Lung microvascular endothelial cell (primary cell): ENCODE measurements around the gene DOCK4. TPM values are rescaled to one million over a fixed set of nuclear protein-coding genes. Genes with fewer than 3 reads are reported as not detected.
A peak's percentile ranks its signal among the peaks of the same experiment; 100 is the strongest.

ENCODE experiments used
- DNase-seq, 2 donors: peaks; one replicate each; pipeline versions ENCODE4 v3.0.0 to v3.0.0-alpha.2; 2010; ENCODE audit warnings: low read depth in 2 of 2
- total RNA-seq: library from RNA; depleted of rRNA; stranded (reverse); fragments of >200 nt; gene quantifications from 2 replicates; pipeline ENCODE4 v1.2.1, GENCODE V29; 2014

The DOCK4 gene
- total RNA-seq, 1 donor from 2014 or later: 57.1 TPM

- peak; percentile 39 to 48 for DNase-seq
These were observed 126.5 kb downstream of the DOCK4 start for GRCh38 chr7:112079673-112080072.

GRCh38 chr7:112079122-112079521, 127.1 kb downstream of the DOCK4 start:
- DNase-seq: no peak

GRCh38 chr7:112076324-112076723, 129.9 kb downstream of the DOCK4 start:
- no peak for DNase-seq

- DNase-seq: no peak
These were observed 131.7 kb downstream of the DOCK4 start for GRCh38 chr7:112074464-112074863.

- no peak for DNase-seq
These were observed 132.7 kb downstream of the DOCK4 start for GRCh38 chr7:112073530-112073929.

- DNase-seq: no peak
These were observed 133.5 kb downstream of the DOCK4 start for GRCh38 chr7:112072541-112073245.

GRCh38 chr7:112071856-112072255, 134.3 kb downstream of the DOCK4 start:
- DNase-seq: peak; percentile 49 to 57

GRCh38 chr7:112070674-112071256, 135.4 kb downstream of the DOCK4 start:
- no peak for DNase-seq

GRCh38 chr7:112069879-112070321, 136.3 kb downstream of the DOCK4 start:
- peak; percentile 67 to 83 for DNase-seq

GRCh38 chr7:112068967-112069366, 137.2 kb downstream of the DOCK4 start:
- DNase-seq: no peak

- no peak for DNase-seq
These were observed 138.3 kb downstream of the DOCK4 start for GRCh38 chr7:112067632-112068540.

GRCh38 chr7:112067200-112067599, 139.0 kb downstream of the DOCK4 start:
- no peak for DNase-seq

GRCh38 chr7:112065758-112066157, 140.4 kb downstream of the DOCK4 start:
- no peak for DNase-seq

- DNase-seq: no peak
These were observed 141.4 kb downstream of the DOCK4 start for GRCh38 chr7:112064627-112065385.

GRCh38 chr7:112063974-112064373, 142.2 kb downstream of the DOCK4 start:
- no peak for DNase-seq

- no peak for DNase-seq
These were observed 145.1 kb downstream of the DOCK4 start for GRCh38 chr7:112061051-112061450.

GRCh38 chr7:112060625-112061024, 145.6 kb downstream of the DOCK4 start:
- peak in 1 of 2 donors; percentile 57 for DNase-seq

- DNase-seq: no peak
These were observed 146.5 kb downstream of the DOCK4 start for GRCh38 chr7:112059675-112060074.

- no peak for DNase-seq
These were observed 147.5 kb downstream of the DOCK4 start for GRCh38 chr7:112058686-112059085.

GRCh38 chr7:112056409-112056808, 149.8 kb downstream of the DOCK4 start:
- DNase-seq: peak; percentile 46 to 56

- DNase-seq: no peak
These were observed 152.5 kb downstream of the DOCK4 start for GRCh38 chr7:112053737-112054069.
